K562 (cell line): ENCODE results near the gene UNC93B1. TPM values are rescaled to one million over a fixed set of nuclear protein-coding genes. Genes with fewer than 3 reads are reported as not detected.

ENCODE experiments used
- E2F3 ChIP-seq: fragments of 250-450 bp; sonication (Bioruptor Pico); IDR thresholded peaks from 2 replicates; pipeline ENCODE4 v1.4.0; 2020; ENCODE audit warnings: mild to moderate bottlenecking
- ESRRB ChIP-seq: fragments of 250-450 bp; sonication (Bioruptor Pico); IDR thresholded peaks from 2 replicates; pipeline ENCODE4 v1.5.0; 2020; ENCODE audit warnings: mild to moderate bottlenecking, moderate library complexity, borderline replicate concordance
- GATAD2A ChIP-seq: fragments of 450-650 bp; IDR thresholded peaks from 2 replicates; pipeline ENCODE4 v1.6.1; 2017
- HLTF ChIP-seq: fragments of 450-650 bp; IDR thresholded peaks from 2 replicates; pipeline ENCODE4 v1.6.1; 2016
- KDM4B ChIP-seq, 2 experiments: fragments of 450-650 bp in 1 of 2; sonication (generic) in 1 of 2; IDR thresholded peaks; 2 replicates each; pipeline ENCODE4 v1.6.1; 2016 to 2017; ENCODE audit warnings: borderline replicate concordance in 2 of 2, antibody characterized with exemption in 1 of 2, low read depth in 1 of 2, mild to moderate bottlenecking in 1 of 2
- PHTF2 ChIP-seq: fragments of 250-450 bp; sonication (Bioruptor Pico); IDR thresholded peaks from 2 replicates; pipeline ENCODE4 v1.5.0; 2021; ENCODE audit warnings: mild to moderate bottlenecking
- SMARCE1 ChIP-seq: fragments of 450-650 bp; IDR thresholded peaks from 2 replicates; pipeline ENCODE4 v1.7.1; 2016; ENCODE audit warnings: mild to moderate bottlenecking
- SREBF2 ChIP-seq: sonication (generic); formaldehyde crosslinking; IDR thresholded peaks from 2 replicates; pipeline ENCODE4 v1.4.0; 2020; ENCODE audit warnings: mild to moderate bottlenecking, missing genetic modification reagents
- TSC22D4 ChIP-seq: fragments of 450-650 bp; IDR thresholded peaks from 2 replicates; pipeline ENCODE4 v1.6.1; 2016; ENCODE audit warnings: missing genetic modification characterization, missing biosample characterization, control low read depth
- ZBTB7A ChIP-seq: IDR thresholded peaks from 2 replicates; pipeline ENCODE4 v1.6.1; 2011; ENCODE audit warnings: low read depth, mild to moderate bottlenecking, low read length, moderate library complexity, borderline replicate concordance; ENCODE audit not compliant: control insufficient read depth
- ZNF12 ChIP-seq: sonication (generic); formaldehyde crosslinking; IDR thresholded peaks from 2 replicates; pipeline ENCODE4 v1.4.0; 2020; ENCODE audit warnings: mild to moderate bottlenecking, missing genetic modification reagents
- ZNF436 ChIP-seq: fragments of 250-450, 450-650 bp; sonication (Bioruptor Pico); formaldehyde crosslinking; IDR thresholded peaks from 2 replicates; pipeline ENCODE4 v1.7.0; 2020; ENCODE audit warnings: mild to moderate bottlenecking
- polyA plus RNA-seq, 8 experiments: library from polyadenylated mRNA; depleted of rRNA in 4 of 8; stranded (reverse) in 5 of 8; unstranded in 3 of 8; fragments of >200 nt; fragmentation: Nextera tagmentation in 2 of 8; fragmentation: Illumina TruSeq in 1 of 8; extraction: Ambion mirVana in 2 of 8; extraction: Trizol in 1 of 8; gene quantifications; 2 replicates each; pipeline versions ENCODE4 v1.2.1 to v1.2.3, GENCODE V29; 2011 to 2014; ENCODE audit warnings: inconsistent platforms in 1 of 8, missing spikeins in 1 of 8
- total RNA-seq, 7 experiments: library from RNA; depleted of rRNA in 6 of 7; stranded (reverse); fragments of >200 nt in 6 of 7; fragmentation: Illumina TruSeq in 2 of 7; extraction: Trizol in 2 of 7; gene quantifications; 2 replicates each; pipeline versions ENCODE4 v1.2.1 to v1.2.3, GENCODE V29; 2011 to 2021; ENCODE audit warnings: low replicate concordance in 1 of 7
- TF ChIP-seq, protein P1 (sequence below): fragments of 200-600 bp; sonication (generic); IDR thresholded peaks from one replicate; pipeline ENCODE4 v1.6.1; 2012; ENCODE audit warnings: mild to moderate bottlenecking, low read depth, low read length, inconsistent platforms
- TF ChIP-seq, protein P2 (sequence below): sonication (generic); formaldehyde crosslinking; IDR thresholded peaks from 2 replicates; pipeline ENCODE4 v1.8.1; 2023; ENCODE audit warnings: mild to moderate bottlenecking, missing genetic modification reagents

Gene UNC93B1
- total and polyA plus RNA-seq, 9 of the 15 experiments (the other 6 are each of a cell fraction or from before 2014, with no cell fraction given), result 0.10 to 13.6 (median 6.5) TPM

DNA sequence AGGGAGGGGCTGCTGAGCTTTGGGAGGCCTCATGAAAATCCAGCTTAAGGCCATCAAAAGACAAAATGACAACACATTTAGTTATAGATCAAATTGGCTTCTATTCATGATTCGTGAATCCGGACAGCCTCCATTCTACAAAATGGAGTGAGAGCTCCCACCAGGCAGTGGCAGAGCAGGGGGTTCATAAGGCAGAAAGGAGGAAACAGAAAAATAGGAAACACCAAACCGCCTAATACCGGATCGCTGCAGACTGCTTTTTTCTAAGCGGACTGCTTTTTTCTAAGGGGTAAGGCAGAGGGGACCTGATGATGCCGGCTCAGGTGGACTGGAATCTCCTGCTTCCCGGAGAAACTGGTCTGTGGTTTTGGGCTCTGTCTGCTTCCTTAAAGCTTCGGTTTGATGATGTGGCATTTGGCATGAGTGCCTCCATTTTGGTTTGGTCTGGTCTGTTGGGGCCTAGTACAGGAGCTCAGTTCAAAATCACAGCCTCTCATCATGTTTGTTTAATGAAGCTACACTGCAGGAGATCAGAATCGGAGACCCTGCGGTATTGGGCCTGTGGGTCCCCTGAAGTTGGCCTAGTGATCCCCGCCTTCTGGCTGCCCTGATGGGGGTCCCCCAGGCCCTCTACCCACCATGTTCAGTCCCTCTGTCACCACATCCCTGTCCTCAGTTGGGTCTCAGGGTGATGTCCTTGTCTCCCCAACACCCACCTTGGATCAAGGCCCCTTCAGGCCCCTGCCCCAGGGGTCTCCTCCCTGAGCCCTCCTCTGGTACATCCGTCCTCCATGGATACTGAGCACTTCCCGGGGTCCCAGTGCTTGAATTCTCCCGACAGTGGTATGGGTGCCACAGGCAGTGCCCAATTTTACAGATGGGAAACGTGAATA lies 7.4 kb upstream of the UNC93B1 start (continued):
- TF ChIP-seq, protein P1, sequence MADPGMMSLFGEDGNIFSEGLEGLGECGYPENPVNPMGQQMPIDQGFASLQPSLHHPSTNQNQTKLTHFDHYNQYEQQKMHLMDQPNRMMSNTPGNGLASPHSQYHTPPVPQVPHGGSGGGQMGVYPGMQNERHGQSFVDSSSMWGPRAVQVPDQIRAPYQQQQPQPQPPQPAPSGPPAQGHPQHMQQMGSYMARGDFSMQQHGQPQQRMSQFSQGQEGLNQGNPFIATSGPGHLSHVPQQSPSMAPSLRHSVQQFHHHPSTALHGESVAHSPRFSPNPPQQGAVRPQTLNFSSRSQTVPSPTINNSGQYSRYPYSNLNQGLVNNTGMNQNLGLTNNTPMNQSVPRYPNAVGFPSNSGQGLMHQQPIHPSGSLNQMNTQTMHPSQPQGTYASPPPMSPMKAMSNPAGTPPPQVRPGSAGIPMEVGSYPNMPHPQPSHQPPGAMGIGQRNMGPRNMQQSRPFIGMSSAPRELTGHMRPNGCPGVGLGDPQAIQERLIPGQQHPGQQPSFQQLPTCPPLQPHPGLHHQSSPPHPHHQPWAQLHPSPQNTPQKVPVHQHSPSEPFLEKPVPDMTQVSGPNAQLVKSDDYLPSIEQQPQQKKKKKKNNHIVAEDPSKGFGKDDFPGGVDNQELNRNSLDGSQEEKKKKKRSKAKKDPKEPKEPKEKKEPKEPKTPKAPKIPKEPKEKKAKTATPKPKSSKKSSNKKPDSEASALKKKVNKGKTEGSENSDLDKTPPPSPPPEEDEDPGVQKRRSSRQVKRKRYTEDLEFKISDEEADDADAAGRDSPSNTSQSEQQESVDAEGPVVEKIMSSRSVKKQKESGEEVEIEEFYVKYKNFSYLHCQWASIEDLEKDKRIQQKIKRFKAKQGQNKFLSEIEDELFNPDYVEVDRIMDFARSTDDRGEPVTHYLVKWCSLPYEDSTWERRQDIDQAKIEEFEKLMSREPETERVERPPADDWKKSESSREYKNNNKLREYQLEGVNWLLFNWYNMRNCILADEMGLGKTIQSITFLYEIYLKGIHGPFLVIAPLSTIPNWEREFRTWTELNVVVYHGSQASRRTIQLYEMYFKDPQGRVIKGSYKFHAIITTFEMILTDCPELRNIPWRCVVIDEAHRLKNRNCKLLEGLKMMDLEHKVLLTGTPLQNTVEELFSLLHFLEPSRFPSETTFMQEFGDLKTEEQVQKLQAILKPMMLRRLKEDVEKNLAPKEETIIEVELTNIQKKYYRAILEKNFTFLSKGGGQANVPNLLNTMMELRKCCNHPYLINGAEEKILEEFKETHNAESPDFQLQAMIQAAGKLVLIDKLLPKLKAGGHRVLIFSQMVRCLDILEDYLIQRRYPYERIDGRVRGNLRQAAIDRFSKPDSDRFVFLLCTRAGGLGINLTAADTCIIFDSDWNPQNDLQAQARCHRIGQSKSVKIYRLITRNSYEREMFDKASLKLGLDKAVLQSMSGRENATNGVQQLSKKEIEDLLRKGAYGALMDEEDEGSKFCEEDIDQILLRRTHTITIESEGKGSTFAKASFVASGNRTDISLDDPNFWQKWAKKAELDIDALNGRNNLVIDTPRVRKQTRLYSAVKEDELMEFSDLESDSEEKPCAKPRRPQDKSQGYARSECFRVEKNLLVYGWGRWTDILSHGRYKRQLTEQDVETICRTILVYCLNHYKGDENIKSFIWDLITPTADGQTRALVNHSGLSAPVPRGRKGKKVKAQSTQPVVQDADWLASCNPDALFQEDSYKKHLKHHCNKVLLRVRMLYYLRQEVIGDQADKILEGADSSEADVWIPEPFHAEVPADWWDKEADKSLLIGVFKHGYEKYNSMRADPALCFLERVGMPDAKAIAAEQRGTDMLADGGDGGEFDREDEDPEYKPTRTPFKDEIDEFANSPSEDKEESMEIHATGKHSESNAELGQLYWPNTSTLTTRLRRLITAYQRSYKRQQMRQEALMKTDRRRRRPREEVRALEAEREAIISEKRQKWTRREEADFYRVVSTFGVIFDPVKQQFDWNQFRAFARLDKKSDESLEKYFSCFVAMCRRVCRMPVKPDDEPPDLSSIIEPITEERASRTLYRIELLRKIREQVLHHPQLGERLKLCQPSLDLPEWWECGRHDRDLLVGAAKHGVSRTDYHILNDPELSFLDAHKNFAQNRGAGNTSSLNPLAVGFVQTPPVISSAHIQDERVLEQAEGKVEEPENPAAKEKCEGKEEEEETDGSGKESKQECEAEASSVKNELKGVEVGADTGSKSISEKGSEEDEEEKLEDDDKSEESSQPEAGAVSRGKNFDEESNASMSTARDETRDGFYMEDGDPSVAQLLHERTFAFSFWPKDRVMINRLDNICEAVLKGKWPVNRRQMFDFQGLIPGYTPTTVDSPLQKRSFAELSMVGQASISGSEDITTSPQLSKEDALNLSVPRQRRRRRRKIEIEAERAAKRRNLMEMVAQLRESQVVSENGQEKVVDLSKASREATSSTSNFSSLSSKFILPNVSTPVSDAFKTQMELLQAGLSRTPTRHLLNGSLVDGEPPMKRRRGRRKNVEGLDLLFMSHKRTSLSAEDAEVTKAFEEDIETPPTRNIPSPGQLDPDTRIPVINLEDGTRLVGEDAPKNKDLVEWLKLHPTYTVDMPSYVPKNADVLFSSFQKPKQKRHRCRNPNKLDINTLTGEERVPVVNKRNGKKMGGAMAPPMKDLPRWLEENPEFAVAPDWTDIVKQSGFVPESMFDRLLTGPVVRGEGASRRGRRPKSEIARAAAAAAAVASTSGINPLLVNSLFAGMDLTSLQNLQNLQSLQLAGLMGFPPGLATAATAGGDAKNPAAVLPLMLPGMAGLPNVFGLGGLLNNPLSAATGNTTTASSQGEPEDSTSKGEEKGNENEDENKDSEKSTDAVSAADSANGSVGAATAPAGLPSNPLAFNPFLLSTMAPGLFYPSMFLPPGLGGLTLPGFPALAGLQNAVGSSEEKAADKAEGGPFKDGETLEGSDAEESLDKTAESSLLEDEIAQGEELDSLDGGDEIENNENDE, result no peak
- no peak for TF ChIP-seq TSC22D4 (tag)
- TF ChIP-seq HLTF, result no peak
- no peak for TF ChIP-seq ESRRB
- TF ChIP-seq SMARCE1, result no peak
- TF ChIP-seq KDM4B (IDR thresholded peaks at IDR 0.05; ENCODE audit: borderline replicate concordance in 2 of 2, low read depth in 1 of 2), result no peak
- no peak for TF ChIP-seq E2F3 (CRISPR knock-in tag)
- TF ChIP-seq GATAD2A, result no peak
- TF ChIP-seq, protein P2, sequence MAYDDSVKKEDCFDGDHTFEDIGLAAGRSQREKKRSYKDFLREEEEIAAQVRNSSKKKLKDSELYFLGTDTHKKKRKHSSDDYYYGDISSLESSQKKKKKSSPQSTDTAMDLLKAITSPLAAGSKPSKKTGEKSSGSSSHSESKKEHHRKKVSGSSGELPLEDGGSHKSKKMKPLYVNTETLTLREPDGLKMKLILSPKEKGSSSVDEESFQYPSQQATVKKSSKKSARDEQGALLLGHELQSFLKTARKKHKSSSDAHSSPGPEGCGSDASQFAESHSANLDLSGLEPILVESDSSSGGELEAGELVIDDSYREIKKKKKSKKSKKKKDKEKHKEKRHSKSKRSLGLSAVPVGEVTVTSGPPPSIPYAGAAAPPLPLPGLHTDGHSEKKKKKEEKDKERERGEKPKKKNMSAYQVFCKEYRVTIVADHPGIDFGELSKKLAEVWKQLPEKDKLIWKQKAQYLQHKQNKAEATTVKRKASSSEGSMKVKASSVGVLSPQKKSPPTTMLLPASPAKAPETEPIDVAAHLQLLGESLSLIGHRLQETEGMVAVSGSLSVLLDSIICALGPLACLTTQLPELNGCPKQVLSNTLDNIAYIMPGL (CRISPR knock-in tag), result no peak
- TF ChIP-seq SREBF2 (CRISPR knock-in tag), result no peak
- TF ChIP-seq ZNF436 (CRISPR knock-in tag), result no peak
- no peak for TF ChIP-seq ZBTB7A
- TF ChIP-seq ZNF12, result no peak
- TF ChIP-seq PHTF2 (CRISPR knock-in tag), result no peak
